Measurements from ENCODE around the gene MNAT1. TPM values are rescaled to one million over a fixed set of nuclear protein-coding genes. Genes with fewer than 3 reads are reported as not detected.
"Not testable (repeated sequence)": the region's sequence is repeated elsewhere in the genome, so short reads cannot be mapped to it uniquely, and the experiment has no call there.

The MNAT1 gene
- total RNA-seq, 1 donor from 2014 or later: 32.7 TPM

DNA sequence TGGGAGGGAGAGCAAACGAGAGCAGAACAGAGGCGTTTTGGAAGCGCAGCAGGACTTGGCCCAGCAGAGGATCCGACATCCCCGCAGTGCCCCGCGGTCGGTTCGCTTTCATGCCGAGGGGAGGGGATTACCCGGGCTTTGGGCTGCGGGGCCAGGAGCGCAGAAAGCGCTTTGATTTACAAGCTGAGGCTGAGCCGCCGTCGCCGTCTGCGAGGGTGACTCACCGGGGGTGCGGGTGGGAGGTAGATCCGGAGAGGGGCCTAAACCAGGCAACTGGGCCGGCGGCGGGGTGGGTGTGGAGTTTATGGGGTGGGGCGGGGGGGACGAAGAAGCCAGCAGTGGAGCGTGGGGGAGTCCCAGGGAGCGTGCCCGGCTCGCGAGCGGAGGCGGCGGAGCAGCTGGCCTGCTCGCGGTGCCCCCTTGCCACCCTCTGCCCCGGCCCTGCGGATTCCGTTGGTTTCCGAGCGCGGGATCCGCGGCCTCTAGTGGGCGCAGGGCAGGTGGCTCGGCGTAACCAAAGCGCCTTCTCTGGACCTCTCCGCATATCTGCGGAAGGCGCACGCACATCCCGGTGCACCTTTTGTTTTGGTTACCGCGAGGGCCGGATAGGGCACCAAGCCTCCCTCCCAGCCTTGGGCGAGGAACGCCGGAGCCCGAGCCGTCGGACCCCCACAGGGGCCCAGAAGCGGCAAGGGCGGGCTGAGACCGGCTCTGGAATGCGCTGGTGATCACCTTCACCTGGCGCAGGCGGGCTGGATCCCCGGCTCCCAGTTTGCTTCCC, 13.0 kb upstream of the MNAT1 start:
- peak overlapping the region; percentile 86 for H3K27ac Mint-ChIP-seq
- no peaks in the 10 kb centered on the region for H3K9me3 Mint-ChIP-seq
- H3K4me1 Mint-ChIP-seq (ENCODE audit: unreplicated experiment): peaks cover 23% of the 10 kb centered on the region
- TF ChIP-seq, protein P1, sequence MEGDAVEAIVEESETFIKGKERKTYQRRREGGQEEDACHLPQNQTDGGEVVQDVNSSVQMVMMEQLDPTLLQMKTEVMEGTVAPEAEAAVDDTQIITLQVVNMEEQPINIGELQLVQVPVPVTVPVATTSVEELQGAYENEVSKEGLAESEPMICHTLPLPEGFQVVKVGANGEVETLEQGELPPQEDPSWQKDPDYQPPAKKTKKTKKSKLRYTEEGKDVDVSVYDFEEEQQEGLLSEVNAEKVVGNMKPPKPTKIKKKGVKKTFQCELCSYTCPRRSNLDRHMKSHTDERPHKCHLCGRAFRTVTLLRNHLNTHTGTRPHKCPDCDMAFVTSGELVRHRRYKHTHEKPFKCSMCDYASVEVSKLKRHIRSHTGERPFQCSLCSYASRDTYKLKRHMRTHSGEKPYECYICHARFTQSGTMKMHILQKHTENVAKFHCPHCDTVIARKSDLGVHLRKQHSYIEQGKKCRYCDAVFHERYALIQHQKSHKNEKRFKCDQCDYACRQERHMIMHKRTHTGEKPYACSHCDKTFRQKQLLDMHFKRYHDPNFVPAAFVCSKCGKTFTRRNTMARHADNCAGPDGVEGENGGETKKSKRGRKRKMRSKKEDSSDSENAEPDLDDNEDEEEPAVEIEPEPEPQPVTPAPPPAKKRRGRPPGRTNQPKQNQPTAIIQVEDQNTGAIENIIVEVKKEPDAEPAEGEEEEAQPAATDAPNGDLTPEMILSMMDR (conservative IDR thresholded peaks at IDR 0.05): peak; percentile 58
- peak; percentile 77 for DNase-seq (ENCODE audit: extremely low spot score, unreplicated experiment)
- peaks cover 8% of the 10 kb centered on the region for H3K36me3 Mint-ChIP-seq
- no peaks in the 10 kb centered on the region for H3K27me3 Mint-ChIP-seq
- peak overlapping the region; percentile 96 for H3K4me3 Mint-ChIP-seq

DNA sequence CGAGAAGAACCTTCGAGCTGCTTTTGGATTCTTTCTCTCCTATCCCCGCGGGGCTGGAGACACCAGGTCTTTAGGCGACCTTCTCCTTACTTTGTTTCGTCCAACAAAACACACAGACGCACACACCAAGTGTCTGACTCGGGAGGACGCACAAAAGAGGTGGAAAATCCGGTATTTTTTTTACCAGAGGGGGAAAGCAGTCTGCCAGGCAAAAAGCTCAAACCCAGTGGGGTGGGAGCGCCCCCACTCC, 12.5 kb upstream of the MNAT1 start:
- peak overlapping the region; percentile 96 for H3K4me3 Mint-ChIP-seq
- peaks cover 23% of the 10 kb centered on the region for H3K4me1 Mint-ChIP-seq (ENCODE audit: unreplicated experiment)
- DNase-seq (ENCODE audit: extremely low spot score, unreplicated experiment): no peak
- H3K27me3 Mint-ChIP-seq: no peaks in the 10 kb centered on the region
- TF ChIP-seq, protein P1 (conservative IDR thresholded peaks at IDR 0.05): no peak
- H3K9me3 Mint-ChIP-seq: no peaks in the 10 kb centered on the region
- peak overlapping the region; percentile 86 for H3K27ac Mint-ChIP-seq
- peaks cover 8% of the 10 kb centered on the region for H3K36me3 Mint-ChIP-seq

DNA sequence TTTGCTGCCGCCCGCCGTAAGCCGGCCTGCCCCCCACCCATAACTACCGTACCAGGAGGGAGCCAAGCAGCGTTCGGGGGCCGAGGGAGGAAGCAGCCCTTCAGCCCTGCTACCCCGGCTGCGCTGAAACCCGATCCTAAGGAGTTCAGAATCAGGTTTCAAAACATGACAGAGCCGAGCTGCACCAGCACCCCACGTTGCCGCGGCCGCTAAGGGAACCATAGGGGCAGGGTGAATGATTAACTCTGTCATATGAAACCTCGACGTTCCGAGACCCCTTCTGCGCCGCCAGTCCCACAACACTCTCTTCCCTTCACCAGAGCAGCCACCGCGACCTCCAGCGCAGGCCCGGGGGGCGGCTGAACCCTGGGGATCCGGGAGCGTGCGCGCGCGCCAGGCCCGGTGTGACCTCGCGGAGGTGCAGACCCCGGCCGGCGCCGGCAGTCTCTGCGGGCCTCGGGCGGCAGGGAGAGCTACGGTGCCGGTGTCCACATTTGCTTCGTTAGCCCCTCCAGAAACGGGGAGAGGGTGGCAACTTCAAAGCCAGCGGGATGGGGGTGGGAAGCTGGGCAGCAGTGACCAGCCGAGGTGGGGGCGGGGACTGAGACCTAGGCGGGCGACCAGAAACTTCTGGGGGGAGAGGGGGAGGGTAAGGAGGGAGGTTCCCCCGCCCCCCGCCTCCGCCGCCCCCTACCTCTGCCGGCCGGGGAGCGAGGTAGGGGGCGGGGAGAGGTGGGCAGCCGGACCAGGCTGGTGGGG, 12.0 kb upstream of the MNAT1 start:
- TF ChIP-seq, protein P1 (conservative IDR thresholded peaks at IDR 0.05): no peak
- DNase-seq (ENCODE audit: extremely low spot score, unreplicated experiment): peak; percentile 80

DNA sequence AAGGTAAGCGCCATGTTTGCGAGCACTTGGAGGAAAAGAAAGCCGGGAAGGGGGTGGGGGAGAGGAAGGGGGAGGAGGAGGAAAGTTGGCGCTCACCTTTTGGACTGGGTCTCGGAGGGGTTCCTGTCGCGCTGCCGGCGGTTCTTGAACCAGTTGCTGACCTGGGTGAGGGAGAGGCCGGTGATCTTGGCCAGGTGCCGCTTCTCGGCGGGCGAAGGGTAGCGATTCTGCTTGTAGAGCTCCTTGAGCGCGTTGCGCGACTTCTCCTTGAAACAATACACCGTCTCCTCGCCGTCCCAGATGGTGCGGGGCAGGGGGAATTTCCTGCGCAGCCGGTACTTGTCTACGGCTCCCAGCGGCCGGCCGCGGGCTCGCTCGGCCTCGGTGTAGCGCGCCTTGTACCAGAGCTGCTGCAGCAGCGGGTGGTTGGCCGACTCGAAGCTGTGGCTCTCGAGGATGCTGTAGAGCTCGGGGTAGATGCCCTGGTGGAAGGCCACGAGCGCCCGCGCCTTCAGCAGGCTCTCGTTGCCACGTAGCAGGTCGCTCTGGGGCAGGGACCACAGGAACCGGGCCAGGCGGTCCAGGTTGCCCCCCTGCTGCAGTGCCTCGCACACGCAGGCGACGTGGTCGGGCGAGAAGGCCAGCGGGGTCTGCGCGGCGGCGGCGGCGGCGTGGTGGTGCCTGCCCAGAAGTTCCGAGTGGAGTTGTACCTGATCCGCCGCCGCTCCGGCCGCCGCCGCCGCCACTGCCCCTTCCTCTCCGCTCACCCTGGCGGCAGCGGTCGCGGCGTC, 11.2 kb upstream of the MNAT1 start:
- peaks cover 23% of the 10 kb centered on the region for H3K4me1 Mint-ChIP-seq (ENCODE audit: unreplicated experiment)
- H3K27me3 Mint-ChIP-seq: peaks cover 3% of the 10 kb centered on the region
- TF ChIP-seq, protein P1 (conservative IDR thresholded peaks at IDR 0.05): no peak
- DNase-seq (ENCODE audit: extremely low spot score, unreplicated experiment): peak; percentile 75
- peak overlapping the region; percentile 98 for H3K27ac Mint-ChIP-seq
- H3K4me3 Mint-ChIP-seq: peak overlapping the region; percentile 96
- H3K9me3 Mint-ChIP-seq: no peaks in the 10 kb centered on the region
- peaks cover 6% of the 10 kb centered on the region for H3K36me3 Mint-ChIP-seq

More for the DNA sequence above, 12.0 kb upstream of the MNAT1 start:
- Mint-ChIP-seq H3K27me3 (no peaks in the 10 kb centered on the region), H3K4me1 (ENCODE audit: unreplicated experiment) (peaks cover 23% of the 10 kb centered on the region), H3K9me3 (no peaks in the 10 kb centered on the region), H3K4me3 (peak overlapping the region; percentile 96), H3K27ac (peak overlapping the region; percentile 93), H3K36me3 (peaks cover 8% of the 10 kb centered on the region)

- DNase-seq (ENCODE audit: extremely low spot score, unreplicated experiment): peak; percentile 78
- Mint-ChIP-seq H3K27me3 (peaks cover 3% of the 10 kb centered on the region), H3K27ac (peak within 1 kb of the TSS; percentile 98), H3K9me3 (no peaks in the 10 kb centered on the region), H3K4me1 (ENCODE audit: unreplicated experiment) (peaks cover 23% of the 10 kb centered on the region), H3K36me3 (peaks cover 3% of the 10 kb centered on the region), H3K4me3 (peak within 1 kb of the TSS; percentile 100)
- TF ChIP-seq, protein P1 (conservative IDR thresholded peaks at IDR 0.05): no peak
Measured at GRCh38 chr14:60723907-60724618, 10.5 kb upstream of the MNAT1 start, which contains the start of gene SIX4. Gene SIX4 (minus strand): TSS chr14:60724351. CDS start chr14:60724074, 277 bp downstream.

DNA sequence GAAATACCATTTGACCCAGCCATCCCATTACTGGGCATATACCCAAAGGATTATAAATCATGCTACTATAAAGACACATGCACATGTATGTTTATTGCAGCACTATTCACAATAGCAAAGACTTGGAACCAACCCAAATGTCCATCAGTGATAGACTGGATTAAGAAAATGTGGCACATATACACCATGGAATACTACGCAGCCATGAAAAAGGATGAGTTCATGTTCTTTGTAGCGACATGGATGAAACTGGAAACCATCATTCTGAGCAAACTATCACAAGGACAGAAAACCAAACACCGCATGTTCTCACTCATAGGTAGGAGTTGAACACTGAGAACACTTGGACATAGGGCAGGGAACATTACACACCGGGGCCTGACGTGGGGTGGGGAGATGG, 3.3 kb upstream of the MNAT1 start:
- H3K9me3 Mint-ChIP-seq; DNase-seq (ENCODE audit: extremely low spot score, unreplicated experiment); H3K36me3 Mint-ChIP-seq; H3K27ac Mint-ChIP-seq; H3K4me3 Mint-ChIP-seq: not testable (repeated sequence)
- H3K4me1 Mint-ChIP-seq (ENCODE audit: unreplicated experiment): peaks cover 17% of the 10 kb centered on the region
- peaks cover 11% of the 10 kb centered on the region for H3K27me3 Mint-ChIP-seq

Data from type B pancreatic cell (in vitro differentiated cells).